Activated gamma-delta T cell (primary cell): Measurements from ENCODE around the gene USP19.

Source experiments
- DNase-seq: peaks from one replicate; lab custom pipeline; 2025; lab: John Stamatoyannopoulos, UW

Gene USP19

GRCh38 chr3:49134471-49135265, 14.0 kb upstream of the USP19 start:
- DNase-seq = no peak

- no peak for DNase-seq
Observed at GRCh38 chr3:49133226-49133951, 12.8 kb upstream of the USP19 start.

GRCh38 chr3:49132437-49133225, 12.0 kb upstream of the USP19 start, which contains the start of gene LAMB2:
LAMB2 (minus strand) TSS chr3:49133050; CDS start chr3:49132867, 183 bp downstream.
- DNase-seq = no peak

- DNase-seq = no peak
Observed at GRCh38 chr3:49132073-49132436, 11.4 kb upstream of the USP19 start.

GRCh38 chr3:49131576-49131975, 11.0 kb upstream of the USP19 start:
- no peak for DNase-seq

GRCh38 chr3:49131040-49131439, 10.4 kb upstream of the USP19 start:
- DNase-seq = no peak

GRCh38 chr3:49124991-49125670, 4.5 kb upstream of the USP19 start:
- no peak for DNase-seq

- no peak for DNase-seq
Observed at GRCh38 chr3:49124203-49124602, 3.6 kb upstream of the USP19 start.

GRCh38 chr3:49123687-49124086, 3.1 kb upstream of the USP19 start:
- no peak for DNase-seq

- no peak for DNase-seq
Observed at GRCh38 chr3:49122886-49123545, 2.4 kb upstream of the USP19 start.

- DNase-seq = no peak
Observed at GRCh38 chr3:49122451-49122850, 1.8 kb upstream of the USP19 start.

- no peak for DNase-seq
Observed at GRCh38 chr3:49122022-49122421, 1.4 kb upstream of the USP19 start.

GRCh38 chr3:49121132-49121736, 611 bp upstream of the USP19 start:
- DNase-seq = no peak

GRCh38 chr3:49120096-49120437, 556 bp downstream of the USP19 start:
- no peak for DNase-seq

GRCh38 chr3:49119439-49119838, 1.2 kb downstream of the USP19 start:
- no peak for DNase-seq

GRCh38 chr3:49119036-49119435, 1.6 kb downstream of the USP19 start:
- DNase-seq = no peak

- no peak for DNase-seq
Observed at GRCh38 chr3:49112262-49112661, 8.4 kb downstream of the USP19 start.

GRCh38 chr3:49111347-49111746, 9.3 kb downstream of the USP19 start:
- DNase-seq = no peak

GRCh38 chr3:49110780-49111179, 9.8 kb downstream of the USP19 start:
- no peak for DNase-seq

- DNase-seq = no peak
Observed at GRCh38 chr3:49108346-49108745, 12.3 kb downstream of the USP19 start.
